ENCODE measurements around the gene PFN3.

DNA sequence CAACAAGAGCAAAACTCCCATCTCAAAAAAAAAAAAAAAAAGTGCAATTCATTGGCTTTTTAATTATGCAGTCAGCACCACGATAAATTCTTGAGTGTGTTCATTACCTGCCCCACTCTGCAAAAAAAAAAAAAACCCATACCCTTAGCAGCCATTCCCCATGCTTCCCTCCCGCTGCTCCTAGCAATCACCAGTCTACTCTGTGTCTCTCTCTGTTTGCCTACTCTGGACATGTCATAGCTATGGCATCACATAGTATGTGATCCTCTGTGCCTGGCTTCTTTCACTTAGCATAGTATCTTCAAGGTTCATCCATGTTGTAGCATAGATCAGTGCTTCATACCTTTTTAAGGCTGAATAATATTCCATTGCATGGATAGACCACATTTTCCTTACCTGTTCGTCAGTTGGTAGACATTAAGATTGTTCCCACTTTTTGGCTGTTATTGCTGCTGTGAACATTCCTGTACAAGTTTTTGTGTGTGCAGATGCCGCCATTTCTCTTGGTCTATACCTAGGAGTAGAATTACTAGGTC lies 39.1 kb upstream of the PFN3 start:
- TF ChIP-seq, protein P1, sequence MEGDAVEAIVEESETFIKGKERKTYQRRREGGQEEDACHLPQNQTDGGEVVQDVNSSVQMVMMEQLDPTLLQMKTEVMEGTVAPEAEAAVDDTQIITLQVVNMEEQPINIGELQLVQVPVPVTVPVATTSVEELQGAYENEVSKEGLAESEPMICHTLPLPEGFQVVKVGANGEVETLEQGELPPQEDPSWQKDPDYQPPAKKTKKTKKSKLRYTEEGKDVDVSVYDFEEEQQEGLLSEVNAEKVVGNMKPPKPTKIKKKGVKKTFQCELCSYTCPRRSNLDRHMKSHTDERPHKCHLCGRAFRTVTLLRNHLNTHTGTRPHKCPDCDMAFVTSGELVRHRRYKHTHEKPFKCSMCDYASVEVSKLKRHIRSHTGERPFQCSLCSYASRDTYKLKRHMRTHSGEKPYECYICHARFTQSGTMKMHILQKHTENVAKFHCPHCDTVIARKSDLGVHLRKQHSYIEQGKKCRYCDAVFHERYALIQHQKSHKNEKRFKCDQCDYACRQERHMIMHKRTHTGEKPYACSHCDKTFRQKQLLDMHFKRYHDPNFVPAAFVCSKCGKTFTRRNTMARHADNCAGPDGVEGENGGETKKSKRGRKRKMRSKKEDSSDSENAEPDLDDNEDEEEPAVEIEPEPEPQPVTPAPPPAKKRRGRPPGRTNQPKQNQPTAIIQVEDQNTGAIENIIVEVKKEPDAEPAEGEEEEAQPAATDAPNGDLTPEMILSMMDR (optimal IDR thresholded peaks at IDR 0.05 in 1 of 3, IDR thresholded peaks at IDR 0.05 in 1 of 3, conservative IDR thresholded peaks at IDR 0.05 in 1 of 3; ENCODE audit: extremely low read depth in 1 of 3, insufficient read depth in 2 of 3, low read length in 3 of 3): no peak
- TF ChIP-seq EZH2 (IDR thresholded peaks at IDR 0.05; ENCODE audit: low read length): no peak

All from keratinocyte (primary cell).